ENCODE measurements around the gene SERINC4.
"Not testable (repeated sequence)": the region's sequence is repeated elsewhere in the genome, so short reads cannot be mapped to it uniquely, and the experiment has no call there.

The SERINC4 gene

DNA sequence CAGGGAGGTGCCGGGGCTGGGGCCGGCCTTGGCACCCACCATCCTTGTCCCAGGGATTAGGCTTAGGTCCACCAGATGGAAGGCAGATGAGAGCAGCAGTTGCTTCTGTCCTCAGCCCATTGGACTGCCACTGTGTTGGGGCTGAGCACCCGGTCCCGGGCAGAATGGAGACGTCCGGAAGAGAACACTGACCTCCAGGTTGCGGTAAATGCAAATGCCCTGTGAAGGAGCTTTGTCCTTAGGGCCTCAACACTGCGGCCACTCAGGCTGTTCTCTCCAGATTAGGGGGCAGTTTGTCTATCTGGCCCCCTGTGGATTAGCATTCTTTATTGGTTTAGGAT lies at the start of gene SERINC4:
Gene SERINC4 (minus strand): TSS at position 276 of the 341 bp plus-strand sequence. CDS start 234 bp downstream, at position 42.
- DNase-seq (ENCODE audit: low read depth) = no peak

- DNase-seq (ENCODE audit: low read depth) = no peak
Measured at GRCh38 chr15:43845421-43845820, 45.4 kb upstream of the SERINC4 start.

GRCh38 chr15:43832485-43832884 lies 32.5 kb upstream of the SERINC4 start:
- DNase-seq (ENCODE audit: low read depth) = not testable (repeated sequence)

GRCh38 chr15:43831519-43832052 lies 31.6 kb upstream of the SERINC4 start:
- DNase-seq (ENCODE audit: low read depth) = not testable (repeated sequence)

DNA sequence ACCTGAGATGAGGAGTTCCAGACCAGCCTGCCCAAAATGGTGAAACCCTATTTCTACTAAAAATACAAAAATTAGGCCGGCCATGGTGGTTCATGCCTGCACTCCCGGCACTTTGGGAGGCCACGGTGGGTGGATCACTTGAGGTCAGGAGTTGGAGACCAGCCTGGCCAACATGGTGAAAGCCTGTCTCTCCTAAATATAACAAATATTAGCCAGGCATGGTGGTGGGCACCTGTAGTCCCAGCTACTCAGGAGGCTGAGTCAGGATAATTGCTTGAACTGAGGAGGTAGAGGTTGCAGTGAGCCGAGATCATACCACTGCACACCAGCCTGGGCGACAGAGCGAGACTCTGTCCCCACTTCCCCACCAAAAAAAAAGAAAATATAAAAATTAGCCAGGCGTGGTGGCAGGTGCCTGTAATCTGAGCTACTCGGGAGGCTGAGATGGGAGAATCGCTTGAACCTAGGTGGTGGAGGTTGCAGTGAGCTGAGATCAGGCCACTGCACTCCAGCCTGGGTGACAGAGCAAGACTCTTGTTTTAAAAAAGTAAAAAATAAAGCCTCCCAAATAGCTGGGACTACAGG lies 30.8 kb upstream of the SERINC4 start:
- DNase-seq (ENCODE audit: low read depth) = not testable (repeated sequence)

- DNase-seq (ENCODE audit: low read depth) = not testable (repeated sequence)
Measured at GRCh38 chr15:43829951-43830540, 30.0 kb upstream of the SERINC4 start.

DNA sequence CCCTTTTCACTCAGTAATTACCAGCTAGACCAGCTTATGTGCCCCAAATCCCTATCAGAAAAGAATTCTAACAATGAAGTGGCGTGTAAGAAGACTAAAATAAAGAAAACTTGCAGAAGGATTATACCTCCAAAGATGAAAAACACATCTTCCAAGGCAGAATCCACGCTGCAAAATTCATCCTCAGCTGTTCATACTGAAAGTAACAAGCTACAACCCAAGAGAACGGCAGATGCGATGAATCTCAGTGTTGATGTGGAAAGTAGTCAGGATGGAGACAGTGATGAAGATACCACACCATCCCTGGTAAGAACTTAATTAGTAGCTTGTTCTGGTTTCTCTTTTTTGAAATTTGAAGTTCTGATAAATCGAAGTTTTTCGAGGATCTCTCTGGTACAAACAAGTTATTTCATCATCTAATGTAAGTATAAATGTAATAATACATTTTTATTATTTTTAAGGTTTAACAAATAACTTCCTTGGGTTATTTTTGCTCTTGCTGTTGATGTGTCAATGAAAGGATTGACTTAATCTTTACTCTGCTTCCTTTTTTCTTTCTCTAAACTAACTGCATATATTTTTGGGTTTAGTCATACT lies 28.1 kb upstream of the SERINC4 start:
- DNase-seq (ENCODE audit: low read depth) = no peak

GRCh38 chr15:43826508-43827341 lies 26.7 kb upstream of the SERINC4 start, which contains the start of gene WDR76:
WDR76 (plus strand) TSS chr15:43827002; CDS start chr15:43827033, 31 bp downstream.
- DNase-seq (ENCODE audit: low read depth) = peak; percentile 86

DNA sequence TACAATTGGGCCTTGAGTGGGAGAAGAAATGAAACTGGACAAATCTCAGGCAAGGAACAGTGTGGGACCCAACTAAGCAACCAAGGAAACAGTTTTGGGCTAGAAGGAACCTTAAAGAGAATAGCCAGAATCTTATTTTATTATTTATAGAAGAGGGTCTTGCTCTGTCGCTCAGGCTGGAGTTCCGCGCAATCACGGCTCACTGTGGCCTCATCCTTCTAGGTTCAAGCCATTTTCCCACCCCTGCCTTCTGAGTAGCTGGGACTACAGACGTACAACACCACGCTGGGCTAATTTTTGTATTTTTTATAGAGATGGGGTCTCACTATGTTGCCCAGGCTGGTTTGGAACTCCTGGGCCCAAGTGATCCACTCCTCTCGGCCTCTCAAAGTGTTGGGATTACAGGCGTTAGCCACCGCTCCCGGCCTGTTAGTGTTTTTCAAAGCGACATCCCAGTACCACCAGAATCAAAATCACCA lies 26.0 kb upstream of the SERINC4 start:
- DNase-seq (ENCODE audit: low read depth) = no peak

GRCh38 chr15:43825305-43825704 lies 25.3 kb upstream of the SERINC4 start:
- DNase-seq (ENCODE audit: low read depth) = not testable (repeated sequence)

DNA sequence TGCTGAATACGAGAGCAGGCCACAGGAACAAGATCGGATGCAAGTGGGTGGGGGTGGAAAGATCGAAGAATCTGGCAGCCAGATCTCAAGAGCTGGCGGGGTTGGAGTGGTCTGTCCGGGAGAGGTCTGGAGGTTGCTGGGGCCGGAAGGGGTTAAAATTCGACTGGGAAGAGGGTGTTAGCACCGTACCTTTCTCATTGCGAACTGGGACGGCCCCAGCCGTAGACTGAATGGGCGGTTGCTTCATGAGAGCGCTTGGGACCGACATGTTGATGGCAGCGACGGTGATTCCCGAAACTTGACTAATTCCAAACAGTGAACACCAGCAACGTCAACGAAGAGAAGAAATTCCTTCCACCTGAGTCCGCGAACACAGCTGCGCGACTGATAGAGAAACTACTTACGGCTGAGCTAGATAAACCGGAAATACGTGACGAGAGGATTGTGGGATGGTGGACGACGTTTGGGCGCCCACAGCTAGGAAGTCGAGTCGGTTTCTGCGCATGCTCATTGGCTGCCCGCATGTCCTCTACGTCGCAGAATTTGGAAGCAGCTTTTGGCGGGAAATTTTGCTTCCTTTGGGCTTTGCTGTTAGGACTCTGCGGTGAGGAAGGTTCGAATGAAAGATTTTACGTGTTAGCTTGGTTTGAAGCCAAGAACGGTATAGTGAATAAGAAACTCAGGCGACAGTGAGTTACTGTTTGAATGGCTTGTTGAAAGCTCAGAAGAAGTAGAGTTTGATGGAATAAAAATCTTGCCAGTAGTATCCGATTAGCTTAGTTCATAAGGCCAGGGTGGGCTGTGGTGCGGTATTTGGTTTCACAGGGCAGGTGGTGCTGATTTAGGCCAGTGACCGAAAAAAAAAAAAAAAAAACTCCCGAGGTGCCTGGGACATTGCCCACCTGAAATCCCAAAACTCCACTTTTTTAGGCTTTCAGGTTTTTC lies 24.6 kb upstream of the SERINC4 start, which contains the start of gene MFAP1:
Gene MFAP1 (minus strand): TSS at position 389 of the 945 bp plus-strand sequence. CDS start 121 bp downstream, at position 268.
- DNase-seq (ENCODE audit: low read depth) = peak; percentile 85

DNA sequence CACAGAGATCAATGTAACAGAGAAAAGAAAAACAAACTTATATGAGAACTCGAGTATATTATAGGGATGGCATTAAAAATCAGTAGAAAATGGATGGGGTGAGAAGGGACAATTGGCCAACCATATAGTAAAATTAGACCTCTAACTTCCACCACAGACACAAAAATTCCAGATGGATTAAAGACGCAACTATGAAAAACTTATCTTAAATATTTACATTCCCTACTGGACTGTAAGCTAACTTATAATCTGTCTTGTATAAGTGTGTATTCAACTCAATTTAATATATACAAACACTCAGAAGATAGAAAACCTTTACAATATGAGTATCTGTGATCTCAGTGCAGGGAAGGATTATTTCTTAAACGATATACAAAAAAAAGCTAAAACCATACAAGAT lies 21.5 kb upstream of the SERINC4 start:
- no peak for DNase-seq (ENCODE audit: low read depth)

DNA sequence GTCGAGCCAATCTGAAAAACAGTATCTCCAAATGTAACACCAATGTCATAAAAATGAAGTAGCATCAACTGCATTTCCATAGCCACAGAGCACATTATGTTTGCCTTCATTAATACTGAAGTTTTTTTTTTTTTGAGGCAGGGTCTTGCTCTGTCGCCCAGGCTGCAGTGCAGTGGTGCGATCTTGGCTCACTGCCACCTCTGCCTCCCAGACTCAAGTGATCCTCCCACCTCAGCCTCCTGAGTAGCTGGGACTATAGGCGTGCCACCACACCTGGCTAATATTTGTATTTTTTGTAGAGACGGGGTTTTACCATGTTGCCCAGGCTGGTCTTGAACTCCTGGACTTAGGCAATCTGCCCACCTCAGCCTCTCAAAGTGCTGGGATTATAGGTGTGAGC lies 15.0 kb upstream of the SERINC4 start:
- not testable (repeated sequence) for DNase-seq (ENCODE audit: low read depth)

- no peak for DNase-seq (ENCODE audit: low read depth)
Measured at GRCh38 chr15:43808960-43809678, 9.1 kb upstream of the SERINC4 start.

GRCh38 chr15:43808435-43808950 lies 8.5 kb upstream of the SERINC4 start:
- DNase-seq (ENCODE audit: low read depth) = no peak

- not testable (repeated sequence) for DNase-seq (ENCODE audit: low read depth)
Measured at GRCh38 chr15:43802676-43803075, 2.7 kb upstream of the SERINC4 start.

DNA sequence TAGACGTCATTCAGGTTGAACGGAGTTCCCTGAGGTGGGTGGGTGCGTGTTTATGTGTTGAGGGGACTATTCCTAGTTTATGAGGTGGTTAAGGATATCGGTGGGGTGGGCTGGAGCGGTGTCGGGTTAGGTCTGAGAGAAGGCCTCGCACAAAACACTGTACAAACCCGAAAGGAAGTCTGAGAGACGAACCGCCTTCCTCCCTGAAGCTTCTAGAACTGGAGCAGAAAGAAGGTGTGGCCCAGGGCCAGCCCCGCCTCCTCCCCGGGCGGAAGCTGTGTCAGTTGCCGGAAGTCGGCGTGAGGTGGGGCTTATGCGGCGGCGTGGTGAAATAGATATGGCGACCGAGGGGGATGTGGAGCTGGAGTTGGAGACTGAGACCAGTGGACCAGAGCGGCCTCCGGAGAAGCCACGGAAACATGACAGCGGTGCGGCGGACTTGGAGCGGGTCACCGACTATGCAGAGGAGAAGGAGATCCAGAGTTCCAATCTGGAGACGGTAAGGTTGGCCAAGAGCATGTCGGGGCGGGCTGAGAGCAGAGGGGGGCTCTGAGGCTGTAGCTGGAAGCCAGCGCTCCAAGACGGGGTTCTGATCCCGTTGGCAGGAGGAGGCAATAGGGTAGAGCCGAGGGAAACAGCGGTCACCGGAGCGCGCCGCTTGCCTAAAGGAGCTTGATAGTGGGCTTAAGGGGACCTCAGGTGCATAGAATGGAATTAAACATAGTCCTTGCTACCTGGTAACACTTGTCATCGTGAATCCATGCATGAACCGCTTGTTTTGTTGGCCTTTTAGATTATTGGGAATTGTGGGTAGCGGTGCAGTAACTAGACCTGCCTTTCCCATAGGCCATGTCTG lies 494 bp upstream of the SERINC4 start, which contains the start of gene HYPK:
Gene HYPK (plus strand): TSS at position 314 of the 856 bp plus-strand sequence. CDS start 24 bp downstream, at position 338.
- peak; percentile 87 for DNase-seq (ENCODE audit: low read depth)

DNA sequence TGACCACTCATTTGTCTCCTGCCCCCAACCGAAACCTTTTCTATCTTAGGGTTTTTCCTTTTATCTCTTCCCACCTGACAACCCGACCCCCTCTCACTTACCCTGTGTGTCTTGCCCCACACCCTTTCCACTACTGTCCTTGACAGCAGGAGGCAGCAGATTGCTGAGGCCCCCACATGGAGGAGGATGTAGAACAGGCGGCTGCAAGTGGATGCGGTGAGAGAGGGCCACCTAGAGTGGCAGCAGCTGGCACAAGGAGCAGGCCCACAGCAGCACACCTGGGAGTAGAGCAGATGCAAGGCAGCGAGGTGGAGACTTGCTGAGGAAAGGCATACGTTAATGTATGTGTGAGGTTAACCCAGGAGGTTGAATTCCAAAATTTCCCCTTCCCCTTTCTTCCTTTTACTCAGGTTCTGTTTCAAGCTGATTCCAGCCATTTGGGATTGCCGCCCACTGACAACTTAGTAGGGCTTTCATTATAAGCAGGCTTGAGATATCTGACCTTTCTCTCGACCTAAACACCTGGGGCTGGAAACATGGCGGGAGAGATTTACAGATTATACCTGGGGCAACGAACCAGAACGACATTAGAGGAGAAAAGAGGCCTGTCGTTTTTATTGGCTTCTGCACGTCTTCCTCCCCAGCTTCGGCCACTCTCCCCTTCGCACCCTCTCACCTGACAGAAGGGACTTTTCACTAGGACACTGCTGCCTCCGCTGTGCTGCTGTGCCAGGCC lies 643 bp downstream of the SERINC4 start:
- no peak for DNase-seq (ENCODE audit: low read depth)

All from activated T-cell treated with anti-CD3 and anti-CD28 coated beads for 48 hours (primary cell).